Right renal pelvis (tissue), 4 donors: ENCODE data around the gene ITGA3. TPM values are rescaled to one million over a fixed set of nuclear protein-coding genes. Genes with fewer than 3 reads are reported as not detected.
"Not testable (repeated sequence)": the region's sequence is repeated elsewhere in the genome, so short reads cannot be mapped to it uniquely, and the experiment has no call there.

Source experiments
- DNase-seq, 4 donors: peaks; one replicate each; pipeline ENCODE4 v3.0.0-alpha.2; 2013; ENCODE audit warnings: low read depth in 4 of 4, low spot score in 3 of 4, missing footprints in 1 of 4
- polyA plus RNA-seq, 4 donors: library from polyadenylated mRNA; unstranded; fragments of 120-200 nt; gene quantifications; one replicate each; pipeline ENCODE4 v1.2.1, GENCODE V29; 2013; ENCODE audit not compliant: insufficient read length in 4 of 4

The ITGA3 gene
- polyA plus RNA-seq, 4 donors: 97.9 to 123 (median 102) TPM

- no peak for DNase-seq
These were observed 4.8 kb upstream of the ITGA3 start for GRCh38 chr17:50051082-50051576.

- DNase-seq: no peak
These were observed 4.3 kb upstream of the ITGA3 start for GRCh38 chr17:50051606-50052005.

GRCh38 chr17:50052241-50052796 lies 3.6 kb upstream of the ITGA3 start:
- DNase-seq: no peak

- DNase-seq: peak in 2 of 4 donors; percentile 70 to 81
These were observed 2.9 kb upstream of the ITGA3 start for GRCh38 chr17:50052822-50053653.

GRCh38 chr17:50053654-50053960 lies 2.3 kb upstream of the ITGA3 start:
- DNase-seq: no peak

GRCh38 chr17:50055055-50055425 lies 870 bp upstream of the ITGA3 start:
- DNase-seq: no peak

GRCh38 chr17:50056217-50056960 lies 479 bp downstream of the ITGA3 start:
- peak in 1 of 4 donors; percentile 41 for DNase-seq

GRCh38 chr17:50056961-50057330 lies 1.0 kb downstream of the ITGA3 start:
- no peak for DNase-seq

- DNase-seq: no peak
These were observed 1.6 kb downstream of the ITGA3 start for GRCh38 chr17:50057521-50057991.

GRCh38 chr17:50058296-50058953 lies 2.5 kb downstream of the ITGA3 start:
- DNase-seq: no peak

GRCh38 chr17:50059256-50059655 lies 3.3 kb downstream of the ITGA3 start:
- DNase-seq: no peak

- no peak for DNase-seq
These were observed 3.9 kb downstream of the ITGA3 start for GRCh38 chr17:50059759-50060273.

- DNase-seq: no peak
These were observed 5.2 kb downstream of the ITGA3 start for GRCh38 chr17:50060951-50061712.

- not testable (repeated sequence) for DNase-seq
These were observed 5.8 kb downstream of the ITGA3 start for GRCh38 chr17:50061713-50062045.

- DNase-seq: no peak
These were observed 6.7 kb downstream of the ITGA3 start for GRCh38 chr17:50062293-50063243.

GRCh38 chr17:50063561-50064252 lies 7.8 kb downstream of the ITGA3 start:
- no peak for DNase-seq

- DNase-seq: no peak
These were observed 8.5 kb downstream of the ITGA3 start for GRCh38 chr17:50064253-50065001.

GRCh38 chr17:50065056-50065455 lies 9.1 kb downstream of the ITGA3 start:
- DNase-seq: no peak
